ENCODE data around the gene WDFY4. TPM values are rescaled to one million over a fixed set of nuclear protein-coding genes. Genes with fewer than 3 reads are reported as not detected.

Gene WDFY4
- total RNA-seq, 4 donors from 2014 or later = 0.60 to 20.6 (median 5.1) TPM

DNA sequence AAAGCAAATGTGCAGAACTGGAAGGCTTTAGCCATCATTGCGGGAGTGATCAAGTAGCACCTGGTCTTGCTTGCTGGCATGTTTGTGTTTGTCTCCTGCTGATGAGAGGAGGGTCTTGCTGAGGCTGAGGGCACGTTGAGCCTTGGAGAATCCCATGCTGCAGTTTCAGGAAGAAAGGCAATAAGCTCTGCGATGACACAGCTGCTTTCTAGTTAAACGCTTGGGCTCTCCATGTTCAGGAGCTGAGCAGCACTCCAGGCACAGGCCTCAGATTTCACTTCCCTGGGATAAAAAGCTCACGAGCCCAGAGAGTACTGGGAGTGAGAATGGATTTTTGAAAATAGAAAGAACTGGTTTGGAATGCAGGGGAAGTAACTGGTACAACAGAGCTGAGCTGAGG is 154.2 kb downstream of the WDFY4 start:
- H3K27me3 ChIP-seq = no peaks in the 10 kb centered on the region
- 51 to 70% methylated on average over 2 to 5 of the region's 5 CpGs for WGBS, 2 donors (ENCODE audit: low coverage in 1 of 2)
- DNase-seq = no peak
- intact Hi-C loops (cut with DNase I; ENCODE audit: low total_unique reads) = no loop called here
- no peaks in the 10 kb centered on the region for H3K9me3 ChIP-seq
- H3K4me3 ChIP-seq = no peak overlapping the region
- in situ Hi-C loops (cut with MboI; ENCODE audit: low pct_ligation_motif_present in 1 of 4, low pct_unique_long_range_greater_than_20kb in 1 of 4, low sequenced_read_pairs in 3 of 4) = no loop called here
- H3K36me3 ChIP-seq = no peaks in the 10 kb centered on the region
- TF ChIP-seq POLR2AphosphoS5 (IDR thresholded peaks at IDR 0.05) (no peak), EP300 (IDR thresholded peaks at IDR 0.05; ENCODE audit: low read depth) (no peak), POLR2A (IDR thresholded peaks at IDR 0.05) (no peak)
- TF ChIP-seq, protein P1, sequence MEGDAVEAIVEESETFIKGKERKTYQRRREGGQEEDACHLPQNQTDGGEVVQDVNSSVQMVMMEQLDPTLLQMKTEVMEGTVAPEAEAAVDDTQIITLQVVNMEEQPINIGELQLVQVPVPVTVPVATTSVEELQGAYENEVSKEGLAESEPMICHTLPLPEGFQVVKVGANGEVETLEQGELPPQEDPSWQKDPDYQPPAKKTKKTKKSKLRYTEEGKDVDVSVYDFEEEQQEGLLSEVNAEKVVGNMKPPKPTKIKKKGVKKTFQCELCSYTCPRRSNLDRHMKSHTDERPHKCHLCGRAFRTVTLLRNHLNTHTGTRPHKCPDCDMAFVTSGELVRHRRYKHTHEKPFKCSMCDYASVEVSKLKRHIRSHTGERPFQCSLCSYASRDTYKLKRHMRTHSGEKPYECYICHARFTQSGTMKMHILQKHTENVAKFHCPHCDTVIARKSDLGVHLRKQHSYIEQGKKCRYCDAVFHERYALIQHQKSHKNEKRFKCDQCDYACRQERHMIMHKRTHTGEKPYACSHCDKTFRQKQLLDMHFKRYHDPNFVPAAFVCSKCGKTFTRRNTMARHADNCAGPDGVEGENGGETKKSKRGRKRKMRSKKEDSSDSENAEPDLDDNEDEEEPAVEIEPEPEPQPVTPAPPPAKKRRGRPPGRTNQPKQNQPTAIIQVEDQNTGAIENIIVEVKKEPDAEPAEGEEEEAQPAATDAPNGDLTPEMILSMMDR (IDR thresholded peaks at IDR 0.05) = no peak
- H3K4me1 ChIP-seq = no peaks in the 10 kb centered on the region
- no peak overlapping the region for H3K27ac ChIP-seq

DNA sequence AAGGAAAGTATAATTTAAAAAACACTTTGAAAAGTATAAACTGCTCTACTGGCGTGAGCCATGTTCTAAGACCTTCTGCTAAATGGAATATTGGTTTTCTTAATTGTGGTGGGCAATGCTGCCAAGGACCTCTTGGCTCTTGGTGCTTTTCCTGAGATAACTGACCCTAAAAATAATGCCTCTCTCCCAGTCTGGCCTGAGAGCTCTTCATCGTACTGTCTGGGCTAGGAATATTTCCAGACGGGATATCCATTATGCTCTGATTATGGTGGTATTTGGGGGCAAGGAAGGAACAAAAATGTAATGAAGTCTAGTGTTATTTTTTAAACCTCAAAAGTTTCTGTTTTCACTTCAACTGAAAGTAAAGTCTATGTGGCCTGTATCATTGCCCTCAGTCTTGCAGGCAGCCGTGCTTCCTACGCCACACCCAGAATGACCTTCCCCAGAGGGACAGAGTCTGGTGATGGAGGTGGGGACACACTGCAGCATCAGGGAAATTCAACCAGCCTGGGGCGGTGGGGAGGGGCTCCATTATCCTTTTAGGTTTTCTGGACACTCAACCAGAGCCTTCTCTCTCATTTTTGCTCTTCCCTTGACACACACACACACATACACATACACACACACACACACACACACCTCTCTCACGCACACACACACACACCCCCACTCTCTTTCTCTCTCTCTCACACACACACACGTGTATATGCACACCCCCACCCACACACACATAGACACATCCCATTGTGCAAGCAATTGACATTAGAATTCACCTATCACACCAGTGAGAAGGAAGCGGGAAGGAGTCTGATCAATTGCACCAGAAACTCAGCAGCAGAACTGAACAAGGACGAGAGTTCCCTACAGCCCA is 155.4 kb downstream of the WDFY4 start:
- H3K4me1 ChIP-seq = no peaks in the 10 kb centered on the region
- 61 to 68% methylated on average over 8 to 10 of the region's 10 CpGs for WGBS, 2 donors (ENCODE audit: low coverage in 1 of 2)
- H3K4me3 ChIP-seq = no peak overlapping the region
- H3K27me3 ChIP-seq = no peaks in the 10 kb centered on the region
- intact Hi-C loops (cut with DNase I; ENCODE audit: low total_unique reads) = no loop called here
- H3K36me3 ChIP-seq = no peaks in the 10 kb centered on the region
- in situ Hi-C loops (cut with MboI; ENCODE audit: low pct_ligation_motif_present in 1 of 4, low pct_unique_long_range_greater_than_20kb in 1 of 4, low sequenced_read_pairs in 3 of 4) = no loop called here
- TF ChIP-seq, protein P1 (IDR thresholded peaks at IDR 0.05) = no peak
- TF ChIP-seq POLR2A (IDR thresholded peaks at IDR 0.05) (no peak), POLR2AphosphoS5 (IDR thresholded peaks at IDR 0.05) (no peak), EP300 (IDR thresholded peaks at IDR 0.05; ENCODE audit: low read depth) (no peak)
- no peaks in the 10 kb centered on the region for H3K9me3 ChIP-seq
- no peak overlapping the region for H3K27ac ChIP-seq
- DNase-seq = no peak

DNA sequence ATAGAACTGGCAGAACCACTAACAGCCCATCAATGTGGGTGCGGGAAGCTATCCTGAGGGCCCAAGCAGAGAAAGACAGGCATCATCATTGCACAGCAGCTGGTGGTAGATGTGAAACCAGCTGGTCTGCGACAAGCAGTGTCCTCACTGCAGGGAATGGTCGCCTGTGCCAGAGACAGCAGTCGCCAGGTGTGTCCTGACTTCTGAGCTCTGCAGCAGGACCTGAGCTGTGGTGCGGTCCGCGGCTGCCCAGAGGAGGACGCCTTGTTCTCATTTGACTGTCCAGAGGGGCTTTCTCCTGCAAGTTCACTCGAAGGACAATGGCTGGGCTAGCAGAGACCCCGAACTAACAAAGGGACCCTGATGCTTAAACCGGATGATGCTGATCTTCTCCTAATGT is 157.6 kb downstream of the WDFY4 start:
- in situ Hi-C loops (cut with MboI; ENCODE audit: low pct_ligation_motif_present in 1 of 4, low pct_unique_long_range_greater_than_20kb in 1 of 4, low sequenced_read_pairs in 3 of 4) = no loop called here
- no peak overlapping the region for H3K4me3 ChIP-seq
- no peak for TF ChIP-seq POLR2A (IDR thresholded peaks at IDR 0.05)
- TF ChIP-seq EP300 (IDR thresholded peaks at IDR 0.05; ENCODE audit: low read depth) = no peak
- no peaks in the 10 kb centered on the region for H3K4me1 ChIP-seq
- 91% methylated on average over 11 of the region's 11 CpGs; no CpG with 5 or more reads in 1 of the 2 donors for WGBS, 2 donors (ENCODE audit: low coverage in 1 of 2)
- intact Hi-C loops (cut with DNase I; ENCODE audit: low total_unique reads) = no loop called here
- H3K36me3 ChIP-seq = no peaks in the 10 kb centered on the region
- no peak overlapping the region for H3K27ac ChIP-seq
- no peaks in the 10 kb centered on the region for H3K27me3 ChIP-seq
- H3K9me3 ChIP-seq = no peaks in the 10 kb centered on the region
- no peak for DNase-seq

DNA sequence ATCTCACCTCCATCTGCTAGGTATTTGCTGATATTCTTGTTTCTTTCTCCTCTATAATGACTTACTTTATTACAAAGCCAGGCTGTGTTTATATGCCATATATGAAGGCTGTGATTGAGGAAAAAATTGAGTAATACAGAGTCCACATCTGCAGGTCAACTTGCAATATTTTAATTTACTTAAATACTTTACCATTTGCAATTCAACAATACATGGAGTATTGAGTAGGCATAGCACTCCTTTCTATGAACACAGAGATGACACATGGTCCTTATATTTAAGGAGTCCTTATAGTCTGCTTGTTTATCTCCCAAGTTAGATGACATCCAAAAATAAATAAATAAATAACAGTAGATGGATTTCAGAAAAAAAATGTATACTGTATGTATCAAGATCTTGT is 158.5 kb downstream of the WDFY4 start:
- Histone ChIP-seq H3K27me3 (no peaks in the 10 kb centered on the region), H3K4me1 (no peaks in the 10 kb centered on the region), H3K36me3 (no peaks in the 10 kb centered on the region), H3K9me3 (no peaks in the 10 kb centered on the region), H3K27ac (no peak overlapping the region), H3K4me3 (no peak overlapping the region)
- no peak for DNase-seq
- in situ Hi-C loops (cut with MboI; ENCODE audit: low pct_ligation_motif_present in 1 of 4, low pct_unique_long_range_greater_than_20kb in 1 of 4, low sequenced_read_pairs in 3 of 4) (no loop called here), intact Hi-C loops (cut with DNase I; ENCODE audit: low total_unique reads) (no loop called here)
- TF ChIP-seq EP300 (IDR thresholded peaks at IDR 0.05; ENCODE audit: low read depth) = no peak
- TF ChIP-seq, protein P1 (IDR thresholded peaks at IDR 0.05) = no peak

DNA sequence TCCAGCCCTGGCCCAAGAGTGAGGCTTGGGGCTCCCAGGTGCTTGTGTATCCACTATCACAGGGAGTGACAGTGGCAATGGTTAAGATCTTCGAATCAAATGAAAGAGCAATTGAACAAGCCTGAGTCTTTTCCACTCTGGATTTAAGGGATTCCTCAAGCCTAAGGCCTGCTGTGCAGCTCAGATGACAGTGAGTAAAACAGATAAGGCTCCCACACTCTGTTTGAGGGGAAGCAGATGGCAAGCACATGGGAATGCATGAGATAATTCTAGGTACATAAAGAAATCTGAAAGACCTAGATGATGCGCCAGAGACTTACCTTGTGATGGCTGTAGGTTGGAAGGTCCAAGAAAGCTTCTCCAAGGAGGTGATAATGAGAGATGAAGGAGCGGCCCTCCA is 159.9 kb downstream of the WDFY4 start:
- 77 to 86% methylated on average over 3 of the region's 3 CpGs for WGBS, 2 donors (ENCODE audit: low coverage in 1 of 2)

More for the DNA sequence above, 159.9 kb downstream of the WDFY4 start:
- DNase-seq = no peak
- no peak for TF ChIP-seq POLR2AphosphoS5 (IDR thresholded peaks at IDR 0.05)
- TF ChIP-seq POLR2A (IDR thresholded peaks at IDR 0.05) = no peak
- Histone ChIP-seq H3K4me3 (no peak overlapping the region), H3K9me3 (no peaks in the 10 kb centered on the region), H3K27ac (no peak overlapping the region), H3K4me1 (no peaks in the 10 kb centered on the region), H3K27me3 (no peaks in the 10 kb centered on the region), H3K36me3 (no peaks in the 10 kb centered on the region)
- intact Hi-C loops (cut with DNase I; ENCODE audit: low total_unique reads) = no loop called here
- in situ Hi-C loops (cut with MboI; ENCODE audit: low pct_ligation_motif_present in 1 of 4, low pct_unique_long_range_greater_than_20kb in 1 of 4, low sequenced_read_pairs in 3 of 4) = no loop called here
